ENCODE results near the gene FAM83C.

FAM83C gene

GRCh38 chr20:35333606-35334005, 41.4 kb upstream of the FAM83C start:
- no peak overlapping the region for H3K4me3 ChIP-seq (ENCODE audit: low read length)
- TF ChIP-seq, protein P1, sequence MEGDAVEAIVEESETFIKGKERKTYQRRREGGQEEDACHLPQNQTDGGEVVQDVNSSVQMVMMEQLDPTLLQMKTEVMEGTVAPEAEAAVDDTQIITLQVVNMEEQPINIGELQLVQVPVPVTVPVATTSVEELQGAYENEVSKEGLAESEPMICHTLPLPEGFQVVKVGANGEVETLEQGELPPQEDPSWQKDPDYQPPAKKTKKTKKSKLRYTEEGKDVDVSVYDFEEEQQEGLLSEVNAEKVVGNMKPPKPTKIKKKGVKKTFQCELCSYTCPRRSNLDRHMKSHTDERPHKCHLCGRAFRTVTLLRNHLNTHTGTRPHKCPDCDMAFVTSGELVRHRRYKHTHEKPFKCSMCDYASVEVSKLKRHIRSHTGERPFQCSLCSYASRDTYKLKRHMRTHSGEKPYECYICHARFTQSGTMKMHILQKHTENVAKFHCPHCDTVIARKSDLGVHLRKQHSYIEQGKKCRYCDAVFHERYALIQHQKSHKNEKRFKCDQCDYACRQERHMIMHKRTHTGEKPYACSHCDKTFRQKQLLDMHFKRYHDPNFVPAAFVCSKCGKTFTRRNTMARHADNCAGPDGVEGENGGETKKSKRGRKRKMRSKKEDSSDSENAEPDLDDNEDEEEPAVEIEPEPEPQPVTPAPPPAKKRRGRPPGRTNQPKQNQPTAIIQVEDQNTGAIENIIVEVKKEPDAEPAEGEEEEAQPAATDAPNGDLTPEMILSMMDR (conservative IDR thresholded peaks at IDR 0.05; ENCODE audit: low read length), result no peak
- no peak for DNase-seq (ENCODE audit: low read depth)

DNA sequence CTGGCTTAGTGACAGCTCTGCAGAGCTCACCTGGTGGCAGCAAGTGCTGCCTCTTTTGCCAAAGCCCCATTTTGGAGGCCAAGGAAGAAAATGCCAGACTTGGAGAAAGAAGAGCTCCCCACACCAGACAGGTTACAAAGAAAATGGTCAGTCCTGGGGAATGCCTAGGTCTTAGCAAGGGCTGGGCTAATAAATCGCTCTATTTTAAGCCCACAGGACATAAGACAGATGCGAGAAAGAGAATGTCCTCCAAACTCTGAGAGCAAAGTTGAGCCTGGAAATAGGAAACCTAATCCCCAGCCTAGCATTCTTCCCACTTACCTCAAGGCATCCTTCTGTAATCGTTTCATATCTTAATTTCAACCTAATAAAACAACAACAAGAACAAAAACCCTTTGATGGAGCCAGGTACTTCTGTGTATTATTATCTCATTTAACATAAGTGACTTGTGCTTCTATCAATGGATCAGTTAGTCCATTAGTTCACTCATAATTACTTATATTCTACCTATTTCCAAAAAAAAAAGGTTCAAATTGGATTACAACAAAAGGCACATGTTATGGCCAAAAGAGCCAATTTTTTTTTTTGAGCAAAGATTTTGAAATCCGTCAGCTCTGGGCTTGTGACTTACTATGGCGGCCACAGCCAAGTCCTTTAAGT, 40.4 kb upstream of the FAM83C start:
- no peak overlapping the region for H3K4me3 ChIP-seq (ENCODE audit: low read length)
- TF ChIP-seq, protein P1 (conservative IDR thresholded peaks at IDR 0.05; ENCODE audit: low read length), result no peak
- no peak for DNase-seq (ENCODE audit: low read depth)

DNA sequence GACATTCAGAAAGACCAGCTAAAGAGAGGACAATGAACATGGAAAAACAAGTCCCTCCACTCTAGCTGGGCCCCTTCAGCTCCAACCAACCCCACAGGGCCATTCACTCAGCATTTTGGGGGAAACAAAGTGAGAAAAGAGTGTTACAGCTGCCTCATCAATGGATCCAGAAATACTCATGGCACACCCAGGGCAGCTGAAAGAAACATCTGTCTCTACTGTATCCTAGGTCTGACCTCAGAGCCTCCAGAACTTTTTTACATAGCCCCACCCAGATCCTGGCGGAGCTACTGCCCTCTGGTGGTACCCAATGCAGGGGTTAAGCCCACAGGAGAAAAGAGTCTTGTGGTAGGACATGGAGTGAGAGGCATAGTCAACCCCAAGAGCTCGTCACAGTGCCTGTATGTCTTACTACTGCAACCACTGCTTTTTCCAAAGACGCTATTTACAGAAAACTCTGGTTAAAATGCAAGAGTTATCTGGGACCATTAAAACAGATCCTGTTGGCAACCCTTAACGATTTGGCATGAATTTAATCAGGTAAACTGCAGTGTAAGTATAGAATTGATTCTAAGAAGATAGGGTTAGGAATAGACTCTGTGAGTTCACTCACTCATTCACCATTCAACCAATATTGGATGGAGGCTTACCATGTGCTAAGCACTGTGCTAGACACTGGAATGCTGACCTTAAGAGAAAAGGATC, 37.4 kb upstream of the FAM83C start:
- no peak overlapping the region for H3K4me3 ChIP-seq (ENCODE audit: low read length)
- DNase-seq (ENCODE audit: low read depth), result peak; percentile 39
- TF ChIP-seq, protein P1 (conservative IDR thresholded peaks at IDR 0.05; ENCODE audit: low read length), result peak; percentile 58

DNA sequence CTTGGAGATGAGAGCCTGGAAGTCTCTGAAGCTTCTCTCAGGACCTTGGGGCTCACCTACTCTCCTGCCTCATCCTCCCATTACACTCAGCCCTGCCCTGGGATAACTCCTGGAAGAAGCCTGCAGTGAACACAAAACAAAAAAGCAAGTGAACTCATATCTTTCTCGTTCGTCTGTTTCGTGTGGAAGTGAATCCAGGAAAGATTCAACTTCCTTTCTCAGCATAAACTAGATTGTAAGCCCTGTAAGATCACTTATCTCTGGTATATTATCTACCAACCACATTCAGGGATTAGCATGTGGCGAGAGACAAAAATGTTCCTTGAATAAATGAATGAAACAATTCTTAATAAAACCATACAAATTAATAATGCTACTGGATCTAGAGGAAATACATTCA, 36.5 kb upstream of the FAM83C start:
- H3K4me3 ChIP-seq (ENCODE audit: low read length), result no peak overlapping the region
- TF ChIP-seq, protein P1 (conservative IDR thresholded peaks at IDR 0.05; ENCODE audit: low read length), result no peak
- no peak for DNase-seq (ENCODE audit: low read depth)

GRCh38 chr20:35328095-35328685, 36.0 kb upstream of the FAM83C start:
- no peak for DNase-seq (ENCODE audit: low read depth)
- H3K4me3 ChIP-seq (ENCODE audit: low read length), result no peak overlapping the region
- TF ChIP-seq, protein P1 (conservative IDR thresholded peaks at IDR 0.05; ENCODE audit: low read length), result no peak

- TF ChIP-seq, protein P1 (conservative IDR thresholded peaks at IDR 0.05; ENCODE audit: low read length), result no peak
- no peak overlapping the region for H3K4me3 ChIP-seq (ENCODE audit: low read length)
- no peak for DNase-seq (ENCODE audit: low read depth)
These were observed 35.1 kb upstream of the FAM83C start for GRCh38 chr20:35327074-35327976.
